ENCODE data around the gene PRMT9.

PRMT9 gene

DNA sequence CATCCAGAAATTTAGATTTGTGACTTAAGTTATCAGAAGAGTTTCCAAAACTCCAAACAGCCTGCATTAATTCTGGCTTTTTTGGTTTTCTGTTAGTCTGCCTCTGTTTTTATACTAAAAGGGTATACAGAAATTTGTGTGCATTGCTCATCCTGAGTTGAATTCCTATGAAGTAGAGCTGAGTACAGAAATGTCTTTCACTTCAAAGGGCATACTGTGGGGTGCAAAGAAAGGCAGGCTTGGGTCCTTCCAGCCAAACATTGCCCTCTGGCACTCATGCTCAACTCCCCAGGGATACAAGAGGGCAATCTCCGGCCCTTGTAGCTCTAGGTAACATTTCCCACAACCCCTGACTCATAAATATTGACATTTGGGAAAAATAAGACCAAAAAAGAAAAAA, 94.4 kb downstream of the PRMT9 start:
- Histone ChIP-seq H3K27ac (peak overlapping the region in 1 of 2 donors; percentile 36), H3K9me3 (peaks cover 0 to 8% (median 0%) of the 10 kb centered on the region in 3 donors), H3K27me3 (no peaks in the 10 kb centered on the region), H3K36me3 (no peaks in the 10 kb centered on the region), H3K4me3 (no peak overlapping the region), H3K4me1 (peaks cover 0 to 37% (median 7%) of the 10 kb centered on the region in 4 donors)
- no peak for DNase-seq
- intact Hi-C loops (cut with DNase I; ENCODE audit: low total_unique reads), result no loop called here
- TF ChIP-seq, protein P1, sequence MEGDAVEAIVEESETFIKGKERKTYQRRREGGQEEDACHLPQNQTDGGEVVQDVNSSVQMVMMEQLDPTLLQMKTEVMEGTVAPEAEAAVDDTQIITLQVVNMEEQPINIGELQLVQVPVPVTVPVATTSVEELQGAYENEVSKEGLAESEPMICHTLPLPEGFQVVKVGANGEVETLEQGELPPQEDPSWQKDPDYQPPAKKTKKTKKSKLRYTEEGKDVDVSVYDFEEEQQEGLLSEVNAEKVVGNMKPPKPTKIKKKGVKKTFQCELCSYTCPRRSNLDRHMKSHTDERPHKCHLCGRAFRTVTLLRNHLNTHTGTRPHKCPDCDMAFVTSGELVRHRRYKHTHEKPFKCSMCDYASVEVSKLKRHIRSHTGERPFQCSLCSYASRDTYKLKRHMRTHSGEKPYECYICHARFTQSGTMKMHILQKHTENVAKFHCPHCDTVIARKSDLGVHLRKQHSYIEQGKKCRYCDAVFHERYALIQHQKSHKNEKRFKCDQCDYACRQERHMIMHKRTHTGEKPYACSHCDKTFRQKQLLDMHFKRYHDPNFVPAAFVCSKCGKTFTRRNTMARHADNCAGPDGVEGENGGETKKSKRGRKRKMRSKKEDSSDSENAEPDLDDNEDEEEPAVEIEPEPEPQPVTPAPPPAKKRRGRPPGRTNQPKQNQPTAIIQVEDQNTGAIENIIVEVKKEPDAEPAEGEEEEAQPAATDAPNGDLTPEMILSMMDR (IDR thresholded peaks at IDR 0.05), result no peak

Data from tibial artery (tissue), 4 donors.